CD14-positive monocyte (primary cell): Measurements from ENCODE around the gene AMD1. TPM values are rescaled to one million over a fixed set of nuclear protein-coding genes. Genes with fewer than 3 reads are reported as not detected.

Experiments
- DNase-seq, 3 donors: peaks; one replicate each; pipeline ENCODE4 v3.0.0-alpha.2; 2011 to 2022
- H2AFZ ChIP-seq: 2 replicates; pipeline ENCODE4 v1.6.0; 2012; ENCODE audit warnings: mild to moderate bottlenecking, low read depth, low read length, inconsistent platforms; ENCODE audit not compliant: insufficient read depth, poor library complexity, severe bottlenecking
- H3K27ac ChIP-seq, 2 donors: 1 replicate in 1 of 2; 2 replicates in 1 of 2; pipeline ENCODE4 v1.5.1; 2012 to 2013; ENCODE audit warnings: low read length in 2 of 2, control low read depth in 1 of 2, inconsistent platforms in 1 of 2, low read depth in 1 of 2, mild to moderate bottlenecking in 1 of 2
- H3K27me3 ChIP-seq, 2 donors: one replicate each; pipeline versions ENCODE4 v1.6.0 to v1.6.1; 2011 to 2013; ENCODE audit warnings: low read length in 2 of 2; ENCODE audit not compliant: control insufficient read depth in 2 of 2, insufficient read depth in 2 of 2
- H3K36me3 ChIP-seq, 2 donors: replicated peaks in 1 of 2; 1 replicate in 1 of 2; 2 replicates in 1 of 2; pipeline versions ENCODE4 v1.5.1 to v1.6.1; 2012 to 2013; ENCODE audit warnings: low read length in 2 of 2, control low read depth in 1 of 2, inconsistent platforms in 1 of 2, mild to moderate bottlenecking in 1 of 2; ENCODE audit not compliant: insufficient read depth in 2 of 2, control insufficient read depth in 1 of 2
- H3K4me1 ChIP-seq, 2 donors: 1 replicate in 1 of 2; 2 replicates in 1 of 2; pipeline versions ENCODE4 v1.5.1 to v1.6.1; 2012 to 2013; ENCODE audit warnings: low read length in 2 of 2, control low read depth in 1 of 2, inconsistent platforms in 1 of 2, mild to moderate bottlenecking in 1 of 2, moderate library complexity in 1 of 2; ENCODE audit not compliant: insufficient read depth in 2 of 2, control insufficient read depth in 1 of 2
- H3K4me2 ChIP-seq: replicated peaks from 2 replicates; pipeline ENCODE3; 2012; ENCODE audit warnings: low read length, moderate library complexity, mild to moderate bottlenecking; ENCODE audit not compliant: poor library complexity, severe bottlenecking; ENCODE audit errors: extremely low read depth
- H3K4me3 ChIP-seq, 3 experiments: fragments of 200-600 bp in 1 of 3; sonication (generic) in 1 of 3; replicated peaks in 1 of 3; 1 replicate in 2 of 3; 2 replicates in 1 of 3; pipeline ENCODE4 v1.5.1; 2011 to 2013; ENCODE audit warnings: low read length in 3 of 3, mild to moderate bottlenecking in 3 of 3, control low read depth in 2 of 3, low read depth in 2 of 3, inconsistent platforms in 1 of 3, moderate library complexity in 1 of 3
- H3K79me2 ChIP-seq: 2 replicates; pipeline ENCODE4 v1.6.0; 2012; ENCODE audit warnings: mild to moderate bottlenecking, control low read depth, inconsistent platforms, low read length, moderate library complexity; ENCODE audit not compliant: insufficient read depth
- H3K9ac ChIP-seq: 2 replicates; pipeline ENCODE4 v1.6.0; 2017; ENCODE audit warnings: low read length, mild to moderate bottlenecking; ENCODE audit not compliant: insufficient read depth, poor library complexity, severe bottlenecking
- H3K9me3 ChIP-seq, 2 donors: replicated peaks in 1 of 2; 1 replicate in 1 of 2; 2 replicates in 1 of 2; pipeline versions ENCODE4 v1.5.1 to v1.6.1; 2012 to 2013; ENCODE audit warnings: low read length in 2 of 2, control low read depth in 1 of 2; ENCODE audit not compliant: control insufficient read depth in 1 of 2, insufficient read depth in 1 of 2
- H4K20me1 ChIP-seq: 2 replicates; pipeline ENCODE4 v1.6.0; 2012; ENCODE audit warnings: mild to moderate bottlenecking, low read length, control low read depth, moderate library complexity; ENCODE audit not compliant: insufficient read depth
- H3K27ac Mint-ChIP-seq, 7 donors: one replicate each; pipeline ENCODE4 v1.8.0; 2020; ENCODE audit warnings: mild to moderate bottlenecking in 7 of 7, mixed read lengths in 7 of 7, moderate library complexity in 6 of 7, inconsistent platforms in 2 of 7
- H3K27me3 Mint-ChIP-seq, 3 donors: one replicate each; pipeline ENCODE4 v1.8.0; 2021 to 2022; ENCODE audit warnings: low read depth in 3 of 3, mild to moderate bottlenecking in 3 of 3, mixed read lengths in 3 of 3, moderate library complexity in 3 of 3, inconsistent platforms in 1 of 3
- H3K36me3 Mint-ChIP-seq, 2 donors: one replicate each; pipeline ENCODE4 v1.8.0; 2020; ENCODE audit warnings: mixed read lengths in 2 of 2, inconsistent platforms in 1 of 2, mild to moderate bottlenecking in 1 of 2
- H3K4me1 Mint-ChIP-seq: one replicate; pipeline ENCODE4 v1.8.0; 2020; ENCODE audit warnings: mild to moderate bottlenecking, mixed read lengths
- H3K4me3 Mint-ChIP-seq, 2 donors: one replicate each; pipeline ENCODE4 v1.8.0; 2020; ENCODE audit warnings: mild to moderate bottlenecking in 2 of 2, mixed read lengths in 2 of 2, moderate library complexity in 1 of 2
- H3K9me3 Mint-ChIP-seq, 7 donors: one replicate each; pipeline ENCODE4 v1.8.0; 2020 to 2022; ENCODE audit warnings: mixed read lengths in 7 of 7, mild to moderate bottlenecking in 6 of 7, moderate library complexity in 6 of 7, inconsistent platforms in 2 of 7
- CTCF ChIP-seq: fragments of 200-600 bp; IDR thresholded peaks from one replicate; pipeline ENCODE4 v1.8.0; 2022; ENCODE audit warnings: antibody characterized with exemption, mild to moderate bottlenecking
- WGBS: methylation state at CpG from one replicate; pipeline ENCODE4 v1.1.5; 2013; ENCODE audit warnings: missing lambda C conversion rate; ENCODE audit not compliant: insufficient coverage; 5-methylcytosine and 5-hydroxymethylcytosine counted together
- intact Hi-C, 2 donors: fragments of 100-400 bp; cut with micrococcal nuclease; formaldehyde crosslinking; loops; one replicate each; pipeline versions ENCODE4 v1.15.0 to v1.15.1; 2023
- polyA minus RNA-seq: library from RNA; depleted of rRNA, polyadenylated mRNA; stranded (reverse); fragments of >200 nt; gene quantifications from 2 replicates; pipeline ENCODE4 v1.2.3, GENCODE V29; 2012
- polyA plus RNA-seq, 3 donors: library from polyadenylated mRNA; depleted of rRNA in 1 of 3; unstranded in 2 of 3; stranded (reverse) in 1 of 3; fragments of 300-500 nt in 2 of 3; fragments of >200 nt in 1 of 3; fragmentation: Illumina TruSeq in 2 of 3; gene quantifications; 1 replicate in 2 of 3; 2 replicates in 1 of 3; pipeline ENCODE4 v1.2.3, GENCODE V29; 2012 to 2021
- total RNA-seq, 12 experiments: library from RNA in 1 of 12; stranded (reverse) in 1 of 12; fragments of 120-200 nt in 1 of 12; gene quantifications; one replicate each; pipeline ENCODE4 v1.2.4 and lab custom pipeline; 2013 to 2026; ENCODE audit warnings: mixed read lengths in 6 of 12, inconsistent platforms in 1 of 12

Gene AMD1
- total RNA-seq (2013) = 67.1 TPM
- 10 to 100 TPM; 35.0 to 60.5 (median 45.3) TPM for polyA plus RNA-seq
- 25.8 and 34.8 TPM in 2 replicates for polyA minus RNA-seq
- 218 to 458 (median 347) reads per million in 11 experiments for total RNA-seq (lab: John Stamatoyannopoulos, UW)

GRCh38 chr6:110873981-110874879, at the start of gene AMD1:
AMD1 (plus strand) TSS chr6:110874785; CDS start chr6:110875106, 321 bp downstream.
- H3K9ac ChIP-seq = peak within 1 kb of the TSS; percentile 94
- no peaks in the 10 kb centered on the region for H3K9me3 ChIP-seq
- no peaks in the 10 kb centered on the region for H3K36me3 Mint-ChIP-seq
- no peaks in the 10 kb centered on the region for H3K27me3 Mint-ChIP-seq
- peaks cover 24% of the 10 kb centered on the region for H3K4me1 Mint-ChIP-seq
- peak within 1 kb of the TSS; percentile 95 for H2AFZ ChIP-seq
- peak within 1 kb of the TSS; percentile 93 for H3K4me2 ChIP-seq
- TF ChIP-seq CTCF = no peak
- peaks cover 37% of the 10 kb centered on the region for H4K20me1 ChIP-seq
- intact Hi-C loops = loop anchor here (2.0 to 10.0 kb wide), 4 partner anchors 59 to 611 kb away; partner anchors contain the start of genes CDK19 (in 2 of the 2) and REV3L (in 1 of the 2)
- H3K4me3 ChIP-seq = peak within 1 kb of the TSS; percentile 92 to 98 (median 94)
- H3K27me3 ChIP-seq = no peaks in the 10 kb centered on the region
- peak within 1 kb of the TSS; percentile 96 to 100 for H3K4me3 Mint-ChIP-seq
- no peaks in the 10 kb centered on the region for H3K36me3 ChIP-seq
- H3K79me2 ChIP-seq = peaks cover 54% of the 10 kb centered on the region
- under 1% methylated on average over 56 of the region's 59 CpGs for whole genome bisulfite sequencing
- H3K27ac Mint-ChIP-seq = peak within 1 kb of the TSS; percentile 96 to 99 (median 98)
- H3K9me3 Mint-ChIP-seq = peaks cover 0 to 2% (median 0%) of the 10 kb centered on the region in 7 donors
- peak; percentile 97 to 99 (median 98) for DNase-seq
- peak within 1 kb of the TSS; percentile 93 to 96 for H3K27ac ChIP-seq
- H3K4me1 ChIP-seq = peaks cover 28 to 35% of the 10 kb centered on the region in 2 donors
